B cell (primary cell): ENCODE measurements around the gene SMG1. TPM values are rescaled to one million over a fixed set of nuclear protein-coding genes. Genes with fewer than 3 reads are reported as not detected.
"Not testable (repeated sequence)": the region's sequence is repeated elsewhere in the genome, so short reads cannot be mapped to it uniquely, and the experiment has no call there.

Source experiments
- ATAC-seq: fragments of 200-7000 bp; cut with Tn5 transposase; one replicate; pipeline ENCODE4 v1.10.0; 2021; ENCODE audit warnings: low read depth, mild to moderate bottlenecking, moderate number of reproducible peaks, moderate library complexity
- CTCF ChIA-PET: fragments of 350-600 bp; sonication (Branson Sonifier 250); formaldehyde crosslinking; loops from one replicate; lab custom pipeline; 2021; ENCODE audit warnings: antibody characterized with exemption, inconsistent platforms; lab: Charles Lee
- POLR2A ChIA-PET: fragments of 350-600 bp; sonication (Branson Sonifier 250); formaldehyde crosslinking; loops from one replicate; lab custom pipeline; 2021; ENCODE audit warnings: antibody characterized with exemption; lab: Charles Lee
- DNase-seq: peaks from one replicate; pipeline ENCODE4 v3.0.0; 2013
- H2AFZ ChIP-seq: 2 replicates; pipeline ENCODE4 v1.6.1; 2012; ENCODE audit warnings: mild to moderate bottlenecking, low read depth, low read length; ENCODE audit not compliant: insufficient read depth, poor library complexity, severe bottlenecking
- H3K27ac ChIP-seq, 2 donors: 1 replicate in 1 of 2; 2 replicates in 1 of 2; pipeline ENCODE4 v1.5.1; 2012 to 2013; ENCODE audit warnings: low read length in 2 of 2, mild to moderate bottlenecking in 2 of 2, moderate library complexity in 1 of 2
- H3K27me3 ChIP-seq, 4 experiments: fragments of 200-600 bp in 1 of 4; sonication (generic) in 1 of 4; replicated peaks in 1 of 4; 1 replicate in 2 of 4; 2 replicates in 2 of 4; pipeline versions ENCODE4 v1.6.1 to v1.7.0; 2013 to 2016; ENCODE audit warnings: low read length in 3 of 4, mild to moderate bottlenecking in 2 of 4, mixed read lengths in 1 of 4, moderate library complexity in 1 of 4; ENCODE audit not compliant: insufficient read depth in 4 of 4, control insufficient read depth in 3 of 4; ENCODE audit errors: control extremely low read depth in 1 of 4
- H3K36me3 ChIP-seq, 2 experiments: replicated peaks in 1 of 2; 1 replicate in 1 of 2; 2 replicates in 1 of 2; pipeline versions ENCODE4 v1.6.1 to v1.7.1; 2013; ENCODE audit warnings: low read length in 1 of 2; ENCODE audit not compliant: insufficient read depth in 2 of 2, control insufficient read depth in 1 of 2; ENCODE audit errors: control extremely low read depth in 1 of 2, extremely low read depth in 1 of 2
- H3K4me1 ChIP-seq, 2 donors: fragments of 200-600 bp in 1 of 2; sonication (generic) in 1 of 2; 1 replicate in 1 of 2; 2 replicates in 1 of 2; pipeline versions ENCODE4 v1.5.1 to v1.6.1; 2013 to 2017; ENCODE audit warnings: low read length in 2 of 2; ENCODE audit not compliant: control insufficient read depth in 2 of 2, insufficient read depth in 2 of 2
- H3K4me2 ChIP-seq: replicated peaks from 2 replicates; pipeline ENCODE3; 2012; ENCODE audit warnings: mild to moderate bottlenecking, low read depth, low read length; ENCODE audit not compliant: poor library complexity, severe bottlenecking
- H3K4me3 ChIP-seq, 5 experiments: fragments of 200-600 bp in 1 of 5; sonication (generic) in 1 of 5; 1 replicate in 3 of 5; 2 replicates in 2 of 5; pipeline versions ENCODE4 v1.5.1 to v1.7.0; 2011 to 2016; ENCODE audit warnings: low read length in 4 of 5, mild to moderate bottlenecking in 4 of 5, low read depth in 2 of 5, control low read depth in 1 of 5, moderate library complexity in 1 of 5; ENCODE audit not compliant: insufficient read depth in 1 of 5; ENCODE audit errors: control extremely low read depth in 1 of 5, extremely low read depth in 1 of 5
- H3K79me2 ChIP-seq: fragments of 200-600 bp; sonication (generic); one replicate; pipeline ENCODE4 v1.6.0; 2016; ENCODE audit warnings: low read length; ENCODE audit not compliant: control insufficient read depth, insufficient read depth
- H3K9ac ChIP-seq: fragments of 200-600 bp; sonication (generic); 2 replicates; pipeline ENCODE4 v1.6.1; 2017; ENCODE audit warnings: mild to moderate bottlenecking, low read length, moderate library complexity
- H3K9me3 ChIP-seq, 3 donors: one replicate each; pipeline versions ENCODE4 v1.6.1 to v1.7.1; 2013; ENCODE audit warnings: low read length in 2 of 3; ENCODE audit not compliant: control insufficient read depth in 2 of 3, insufficient read depth in 1 of 3; ENCODE audit errors: control extremely low read depth in 1 of 3
- H4K20me1 ChIP-seq: 2 replicates; pipeline ENCODE4 v1.6.0; 2012; ENCODE audit warnings: mild to moderate bottlenecking, low read length; ENCODE audit not compliant: insufficient read depth, control insufficient read depth, poor library complexity, severe bottlenecking
- H3K27ac Mint-ChIP-seq: one replicate; pipeline ENCODE4 v1.8.0; 2021; ENCODE audit warnings: mixed read lengths
- H3K27me3 Mint-ChIP-seq: one replicate; pipeline ENCODE4 v1.8.0; 2021; ENCODE audit warnings: mixed read lengths
- H3K4me1 Mint-ChIP-seq: one replicate; pipeline ENCODE4 v1.8.0; 2021; ENCODE audit warnings: mixed read lengths
- H3K4me3 Mint-ChIP-seq: one replicate; pipeline ENCODE4 v1.8.0; 2021; ENCODE audit warnings: mixed read lengths
- H3K9me3 Mint-ChIP-seq: one replicate; pipeline ENCODE4 v1.8.0; 2022; ENCODE audit warnings: mixed read lengths; ENCODE audit not compliant: insufficient read depth
- EZH2 ChIP-seq: IDR thresholded peaks from 2 replicates; pipeline ENCODE4 v1.6.1; 2012; ENCODE audit warnings: borderline replicate concordance, low read depth, mild to moderate bottlenecking, moderate library complexity, low read length; ENCODE audit not compliant: insufficient read depth, poor library complexity, severe bottlenecking
- WGBS: methylation state at CpG from one replicate; pipeline ENCODE4 v1.1.5; 2013; ENCODE audit warnings: missing lambda C conversion rate; ENCODE audit not compliant: insufficient coverage; 5-methylcytosine and 5-hydroxymethylcytosine counted together
- intact Hi-C: fragments of 100-400 bp; cut with micrococcal nuclease; formaldehyde crosslinking; loops from one replicate; pipeline ENCODE4 v1.10.0; 2022
- polyA minus RNA-seq: library from RNA; depleted of rRNA, polyadenylated mRNA; stranded (reverse); fragments of >200 nt; gene quantifications from 2 replicates; pipeline ENCODE4 v1.2.3, GENCODE V29; 2012
- polyA plus RNA-seq: library from polyadenylated mRNA; depleted of rRNA; stranded (reverse); fragments of >200 nt; gene quantifications from 2 replicates; pipeline ENCODE4 v1.2.3, GENCODE V29; 2012
- total RNA-seq, 2 donors: library from RNA; stranded (reverse); fragments of 120-200 nt in 1 of 2; gene quantifications; 1 replicate in 1 of 2; 2 replicates in 1 of 2; pipeline versions ENCODE4 v1.2.3 to v1.2.4, GENCODE V29; 2013 to 2022
- TF ChIP-seq, protein P1 (sequence below): fragments of 200-600 bp; IDR thresholded peaks from one replicate; pipeline ENCODE4 v1.8.0; 2022; ENCODE audit warnings: antibody characterized with exemption, mild to moderate bottlenecking

Gene SMG1
- total RNA-seq: 256 and 271 TPM in 2 replicates
- total RNA-seq (2013): 77.0 TPM
- polyA plus RNA-seq: 23.2 and 33.9 TPM in 2 replicates
- 91.7 and 131 TPM in 2 replicates for polyA minus RNA-seq

DNA sequence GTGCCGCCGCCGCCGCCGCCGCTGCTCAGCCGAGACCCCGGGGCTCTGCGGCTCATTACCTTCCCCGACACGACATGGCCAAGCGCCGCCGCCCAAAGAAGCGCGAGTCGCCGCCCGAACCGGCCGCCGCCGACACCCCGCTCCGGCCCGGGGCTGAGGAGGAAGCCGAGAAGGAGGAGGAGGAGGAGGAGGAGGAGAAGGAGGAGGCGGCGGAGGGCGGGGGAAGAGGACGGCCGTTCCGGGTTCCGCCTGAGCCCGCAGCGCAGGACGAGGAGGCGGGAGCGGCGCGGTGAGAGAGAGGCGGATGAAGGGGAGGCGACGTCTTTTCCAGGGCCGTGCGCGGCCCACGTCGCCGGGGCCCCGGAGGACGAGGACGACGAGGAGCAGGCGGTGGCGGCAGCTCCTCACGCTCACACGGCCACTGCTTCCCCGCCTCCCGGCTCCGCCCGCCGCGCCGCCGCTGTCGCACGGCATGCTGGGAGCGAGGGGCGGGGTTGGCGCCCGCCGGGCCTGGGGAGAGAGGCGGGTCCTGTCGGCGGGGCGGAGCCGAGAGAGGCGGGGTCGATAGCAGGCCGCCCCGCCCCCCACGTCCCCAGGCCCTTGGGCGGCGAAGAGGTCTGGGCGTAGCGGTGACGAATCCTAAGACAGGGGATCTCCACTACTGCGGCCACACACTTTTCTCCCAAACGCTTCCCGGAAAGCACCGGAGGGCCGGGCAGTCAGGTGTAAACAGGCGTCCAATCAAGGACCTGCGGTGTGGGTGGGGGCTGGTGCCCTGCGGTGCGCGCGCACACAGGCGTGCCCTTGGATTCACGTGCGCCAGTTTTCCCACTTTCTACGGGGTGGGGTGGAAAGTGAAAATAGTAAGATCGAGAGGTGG, at the start of gene SMG1:
TSS of gene SMG1 (minus strand) at position 423 of the 880 bp plus-strand sequence. CDS start at position 56, 367 bp downstream.
- WGBS: 0% methylated on average over 90 of the region's 104 CpGs
- DNase-seq (peak; percentile 97), ATAC-seq (peak; percentile 86)
- Histone ChIP-seq H3K27ac (peak within 1 kb of the TSS; percentile 69 to 86), H2AFZ (peak within 1 kb of the TSS; percentile 75), H3K4me1 (peaks cover 16 to 20% of the 10 kb centered on the region in 2 donors), H3K79me2 (peaks cover 35% of the 10 kb centered on the region), H4K20me1 (peaks cover 12% of the 10 kb centered on the region), H3K9ac (peak within 1 kb of the TSS; percentile 69), H3K4me3 (peak within 1 kb of the TSS; percentile 48 to 74 (median 61)), H3K4me2 (peak within 1 kb of the TSS; percentile 65)
- Mint-ChIP-seq H3K4me3 (peak within 1 kb of the TSS; percentile 93), H3K27ac (peak within 1 kb of the TSS; percentile 93), H3K4me1 (peaks cover 37% of the 10 kb centered on the region)
- H3K9me3 ChIP-seq, H3K9me3 Mint-ChIP-seq, H3K36me3 ChIP-seq, H3K27me3 Mint-ChIP-seq, H3K27me3 ChIP-seq: not testable (repeated sequence)
- intact Hi-C loops: loop anchor here (1.0 to 5.0 kb wide), 4 partner anchors 20 to 629 kb away; partner anchors contain the start of genes CCP110, GDE1 and VPS35L
- POLR2A ChIA-PET: interaction anchor here (1.0 kb wide), 1 partner anchor 124 kb away, joined by 3 read pairs; no protein-coding TSS in a partner anchor
- CTCF ChIA-PET: interaction anchor here (0.5 kb wide), 1 partner anchor 633 kb away, joined by 3 read pairs; no protein-coding TSS in a partner anchor

DNA sequence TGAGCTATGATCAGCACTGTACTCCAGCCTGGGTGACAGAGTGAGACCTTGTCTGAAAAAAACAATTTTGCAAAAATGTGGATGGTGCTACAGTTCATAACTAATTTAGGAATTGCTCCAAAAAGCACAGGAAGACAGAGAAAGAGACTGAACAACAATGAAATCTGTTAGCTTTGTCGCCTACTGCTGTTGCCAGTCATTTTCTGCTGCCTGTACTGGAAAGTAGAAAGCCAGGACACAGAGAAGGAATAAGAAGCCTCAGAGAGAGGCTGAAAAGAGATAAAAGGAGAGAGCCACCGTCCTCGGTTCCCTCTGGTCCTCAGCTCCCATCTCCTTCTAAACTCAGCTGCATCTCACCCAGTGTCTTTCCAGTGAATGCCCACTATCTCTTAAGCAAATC, 48.9 kb upstream of the SMG1 start:
- no peaks in the 10 kb centered on the region for H3K36me3 ChIP-seq
- no peak overlapping the region for H3K27ac ChIP-seq
- DNase-seq (no peak), ATAC-seq (no peak)
- H3K9ac ChIP-seq: no peak overlapping the region
- intact Hi-C loops: no loop called here
- ChIA-PET CTCF (interaction anchor here (1.6 kb wide), 1 partner anchor 8 kb away, joined by 3 read pairs; no protein-coding TSS in a partner anchor), POLR2A (interaction anchor here (0.6 kb wide), 1 partner anchor 430 kb away, joined by 4 read pairs; no protein-coding TSS in a partner anchor)
- H3K4me1 Mint-ChIP-seq: no peaks in the 10 kb centered on the region
- H3K9me3 ChIP-seq: no peaks in the 10 kb centered on the region
- H3K27me3 Mint-ChIP-seq: peaks cover 23% of the 10 kb centered on the region
- no CpG with 5 or more reads among the region's 3 CpGs for whole genome bisulfite sequencing
- no peaks in the 10 kb centered on the region for H3K4me1 ChIP-seq
- H3K79me2 ChIP-seq: no peaks in the 10 kb centered on the region
- no peak overlapping the region for H2AFZ ChIP-seq
- no peak overlapping the region for H3K4me2 ChIP-seq
- no peak overlapping the region for H3K4me3 Mint-ChIP-seq
- no peak for TF ChIP-seq EZH2
- TF ChIP-seq, protein P1, sequence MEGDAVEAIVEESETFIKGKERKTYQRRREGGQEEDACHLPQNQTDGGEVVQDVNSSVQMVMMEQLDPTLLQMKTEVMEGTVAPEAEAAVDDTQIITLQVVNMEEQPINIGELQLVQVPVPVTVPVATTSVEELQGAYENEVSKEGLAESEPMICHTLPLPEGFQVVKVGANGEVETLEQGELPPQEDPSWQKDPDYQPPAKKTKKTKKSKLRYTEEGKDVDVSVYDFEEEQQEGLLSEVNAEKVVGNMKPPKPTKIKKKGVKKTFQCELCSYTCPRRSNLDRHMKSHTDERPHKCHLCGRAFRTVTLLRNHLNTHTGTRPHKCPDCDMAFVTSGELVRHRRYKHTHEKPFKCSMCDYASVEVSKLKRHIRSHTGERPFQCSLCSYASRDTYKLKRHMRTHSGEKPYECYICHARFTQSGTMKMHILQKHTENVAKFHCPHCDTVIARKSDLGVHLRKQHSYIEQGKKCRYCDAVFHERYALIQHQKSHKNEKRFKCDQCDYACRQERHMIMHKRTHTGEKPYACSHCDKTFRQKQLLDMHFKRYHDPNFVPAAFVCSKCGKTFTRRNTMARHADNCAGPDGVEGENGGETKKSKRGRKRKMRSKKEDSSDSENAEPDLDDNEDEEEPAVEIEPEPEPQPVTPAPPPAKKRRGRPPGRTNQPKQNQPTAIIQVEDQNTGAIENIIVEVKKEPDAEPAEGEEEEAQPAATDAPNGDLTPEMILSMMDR: no peak
- no peak overlapping the region for H3K4me3 ChIP-seq
- H3K9me3 Mint-ChIP-seq: no peaks in the 10 kb centered on the region
- no peaks in the 10 kb centered on the region for H4K20me1 ChIP-seq
- H3K27ac Mint-ChIP-seq: no peak overlapping the region
- H3K27me3 ChIP-seq: peaks cover 0 to 6% (median 1%) of the 10 kb centered on the region in 4 experiments
